Ectodermal cell (in vitro differentiated cells): ENCODE results near the gene CHST8.

Source experiments
- H3K27ac ChIP-seq: 2 replicates; pipeline ENCODE4 v1.7.0; 2013; ENCODE audit warnings: mild to moderate bottlenecking, low read depth, low read length; ENCODE audit not compliant: insufficient read depth, poor library complexity, severe bottlenecking
- H3K27me3 ChIP-seq: 2 replicates; pipeline ENCODE4 v1.7.0; 2013; ENCODE audit warnings: mild to moderate bottlenecking, low read length; ENCODE audit not compliant: insufficient read depth, control insufficient read depth, poor library complexity, severe bottlenecking
- H3K36me3 ChIP-seq: one replicate; pipeline ENCODE4 v1.7.0; 2013; ENCODE audit warnings: low read length; ENCODE audit not compliant: control insufficient read depth, insufficient read depth
- H3K4me1 ChIP-seq: one replicate; pipeline ENCODE4 v1.7.0; 2013; ENCODE audit warnings: low read length; ENCODE audit not compliant: control insufficient read depth, insufficient read depth
- H3K4me3 ChIP-seq: 2 replicates; pipeline ENCODE4 v1.7.0; 2013; ENCODE audit warnings: low read depth, low read length, control low read depth; ENCODE audit not compliant: insufficient read depth
- H3K9me3 ChIP-seq: 2 replicates; pipeline ENCODE4 v1.7.0; 2013; ENCODE audit warnings: mild to moderate bottlenecking, low read length, moderate library complexity; ENCODE audit not compliant: control insufficient read depth
- WGBS, 2 experiments: methylation state at CpG; one replicate each; pipeline ENCODE4 v1.1.7; 2013; ENCODE audit warnings: missing lambda C conversion rate in 2 of 2; 5-methylcytosine and 5-hydroxymethylcytosine counted together

Gene CHST8

DNA sequence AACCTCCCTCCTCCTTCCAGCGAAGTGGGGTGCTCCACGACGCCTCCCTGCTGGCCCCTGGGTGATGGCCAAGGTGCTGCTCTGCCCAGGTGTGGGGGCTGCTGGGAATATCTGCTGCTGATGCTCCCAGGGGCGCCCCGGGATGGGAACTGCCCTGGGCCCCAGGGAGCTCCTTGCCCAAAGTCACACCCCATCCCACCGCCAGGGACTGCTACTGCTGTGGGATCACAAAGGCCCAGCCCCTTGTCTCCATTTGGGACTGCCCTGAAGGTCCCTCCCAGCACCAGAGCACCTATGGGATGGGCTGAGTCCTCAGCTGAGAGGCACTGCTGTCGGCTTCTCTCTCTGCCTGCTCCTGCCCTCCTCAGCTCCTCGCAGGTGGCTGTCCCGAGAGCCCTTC, 19.0 kb downstream of the CHST8 start:
- H3K27ac ChIP-seq: no peak overlapping the region
- 89% methylated on average over 9 of the region's 9 CpGs for WGBS, 2 experiments
- no peaks in the 10 kb centered on the region for H3K27me3 ChIP-seq
- H3K9me3 ChIP-seq: no peaks in the 10 kb centered on the region
- no peaks in the 10 kb centered on the region for H3K36me3 ChIP-seq
- no peaks in the 10 kb centered on the region for H3K4me1 ChIP-seq
- H3K4me3 ChIP-seq: no peak overlapping the region

DNA sequence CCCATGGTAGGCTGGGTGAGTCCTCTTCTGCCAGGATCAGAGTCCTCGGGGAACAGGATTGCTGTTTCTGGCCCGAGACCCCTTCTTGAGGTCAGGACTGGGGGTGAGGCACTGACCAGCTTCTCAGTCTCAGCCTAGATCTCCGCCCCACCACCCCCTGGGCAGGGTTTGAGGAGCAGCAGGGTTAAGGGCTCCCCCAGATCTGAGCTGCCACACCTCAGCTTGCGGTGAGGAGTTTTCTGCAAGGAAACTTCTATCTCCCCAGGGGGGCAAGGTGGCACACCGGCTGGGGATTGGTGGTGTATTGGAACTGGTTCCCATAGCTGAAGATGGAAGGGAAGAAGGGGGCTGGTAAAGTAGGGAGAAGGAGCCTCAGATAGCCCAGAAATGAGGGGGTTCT, 19.5 kb downstream of the CHST8 start:
- H3K4me1 ChIP-seq: no peaks in the 10 kb centered on the region
- 84 to 94% methylated on average over 5 of the region's 5 CpGs for WGBS, 2 experiments
- no peak overlapping the region for H3K4me3 ChIP-seq
- H3K9me3 ChIP-seq: no peaks in the 10 kb centered on the region
- H3K27ac ChIP-seq: no peak overlapping the region
- no peaks in the 10 kb centered on the region for H3K27me3 ChIP-seq
- no peaks in the 10 kb centered on the region for H3K36me3 ChIP-seq

DNA sequence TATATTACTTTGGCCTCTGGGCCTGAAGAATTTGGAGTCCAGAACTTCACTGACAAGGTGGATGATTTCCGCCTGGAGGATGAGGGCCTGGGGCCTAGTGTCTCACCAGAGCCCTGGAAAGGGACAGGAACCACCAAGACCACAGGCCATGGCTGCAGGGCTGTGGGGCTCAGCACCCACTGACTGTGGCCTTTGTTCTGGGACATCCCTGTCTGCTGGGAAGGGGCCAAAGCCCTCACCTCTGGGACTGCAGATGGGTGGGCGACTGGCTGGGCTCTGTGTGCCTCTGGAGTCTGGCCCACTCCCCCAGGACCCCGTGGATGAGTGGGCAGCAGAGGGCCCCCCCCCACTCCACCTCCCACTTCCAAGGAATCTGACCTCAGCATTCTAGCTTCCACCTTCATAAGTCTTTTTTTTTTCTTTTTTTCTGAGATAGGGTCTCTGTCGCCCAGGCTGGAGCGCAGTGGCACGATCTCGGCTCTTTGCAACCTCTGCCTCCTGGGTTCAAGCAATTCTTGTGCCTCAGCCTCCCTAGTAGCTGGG, 20.3 kb downstream of the CHST8 start:
- 94 to 97% methylated on average over 7 of the region's 7 CpGs for WGBS, 2 experiments
- H3K27me3 ChIP-seq: no peaks in the 10 kb centered on the region
- H3K9me3 ChIP-seq: no peaks in the 10 kb centered on the region
- no peak overlapping the region for H3K4me3 ChIP-seq
- H3K4me1 ChIP-seq: no peaks in the 10 kb centered on the region
- no peak overlapping the region for H3K27ac ChIP-seq
- no peaks in the 10 kb centered on the region for H3K36me3 ChIP-seq

DNA sequence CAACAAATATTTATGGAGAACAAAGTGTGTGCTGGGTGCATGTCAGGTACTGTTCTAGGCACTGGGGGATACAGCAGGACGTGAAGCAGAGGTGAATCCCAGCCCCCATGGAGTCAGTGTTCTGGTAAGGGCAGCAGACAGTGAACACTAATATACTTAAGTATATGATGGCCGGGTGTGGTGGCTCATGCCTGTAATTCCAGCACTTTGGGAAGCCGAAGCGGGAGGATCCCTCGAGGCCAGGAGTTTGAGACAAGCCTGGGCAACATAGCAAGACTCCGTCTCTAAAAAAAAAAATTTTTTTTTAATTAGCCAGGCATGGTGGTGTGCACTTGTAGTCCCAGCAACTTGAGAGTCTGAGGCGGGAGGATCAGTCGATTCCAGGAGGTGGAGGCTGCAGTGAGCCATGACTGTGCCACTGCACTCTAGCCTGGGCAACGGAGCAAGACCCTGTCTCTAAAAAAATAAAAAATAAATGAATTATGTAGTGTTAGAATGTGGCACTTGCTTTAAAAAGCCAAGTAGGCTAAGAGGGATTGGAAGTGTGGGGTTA, 22.6 kb downstream of the CHST8 start:
- no peaks in the 10 kb centered on the region for H3K36me3 ChIP-seq
- H3K4me1 ChIP-seq: no peaks in the 10 kb centered on the region
- H3K27ac ChIP-seq: no peak overlapping the region
- no peak overlapping the region for H3K4me3 ChIP-seq
- no peaks in the 10 kb centered on the region for H3K27me3 ChIP-seq
- WGBS, 2 experiments: 92 to 94% methylated on average over 9 of the region's 9 CpGs
- no peaks in the 10 kb centered on the region for H3K9me3 ChIP-seq

DNA sequence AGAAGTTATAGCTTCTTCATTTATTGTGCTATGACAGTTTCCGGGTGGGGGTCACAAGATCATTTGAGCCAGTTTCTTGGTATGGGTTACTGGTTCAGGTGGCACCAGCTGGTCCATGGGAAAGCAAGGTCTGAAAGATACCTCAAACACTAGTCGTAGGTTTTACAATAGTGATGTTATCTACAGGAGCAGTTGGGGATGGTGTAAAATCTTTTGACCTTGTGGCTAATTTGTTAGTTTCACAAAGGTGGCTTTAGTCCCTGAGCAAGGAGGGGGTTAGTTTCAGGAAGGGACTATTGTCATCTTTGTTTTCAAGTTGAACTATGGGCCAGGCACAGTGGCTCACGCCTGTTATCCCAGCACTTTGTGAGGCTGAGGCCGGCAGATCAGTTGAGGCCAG, 24.6 kb downstream of the CHST8 start:
- Histone ChIP-seq H3K9me3 (no peaks in the 10 kb centered on the region), H3K4me1 (no peaks in the 10 kb centered on the region), H3K27ac (no peak overlapping the region), H3K4me3 (no peak overlapping the region), H3K36me3 (no peaks in the 10 kb centered on the region), H3K27me3 (no peaks in the 10 kb centered on the region)
- WGBS, 2 experiments: 91 to 93% methylated on average over 4 of the region's 4 CpGs

DNA sequence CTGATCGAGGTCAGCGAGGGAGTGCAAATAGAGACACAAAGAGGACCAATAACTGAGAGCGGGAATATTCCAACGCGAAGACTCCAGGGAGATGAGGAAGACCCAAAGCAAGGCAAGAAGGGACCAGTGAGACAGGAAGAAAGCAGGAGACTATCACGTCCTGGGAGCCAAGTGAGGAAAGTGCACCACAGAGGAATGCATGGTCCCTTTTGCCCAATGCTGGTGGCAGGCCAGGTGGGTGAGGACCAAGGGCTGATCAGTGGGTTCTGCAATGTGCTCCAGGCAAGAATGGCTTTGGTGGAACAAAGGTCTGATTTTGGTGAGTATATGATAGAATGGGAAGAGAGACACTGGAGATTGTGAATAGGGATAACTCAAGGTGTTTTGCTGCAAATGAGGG, 25.4 kb downstream of the CHST8 start:
- Histone ChIP-seq H3K4me3 (no peak overlapping the region), H3K27me3 (no peaks in the 10 kb centered on the region), H3K36me3 (no peaks in the 10 kb centered on the region), H3K9me3 (no peaks in the 10 kb centered on the region), H3K4me1 (no peaks in the 10 kb centered on the region), H3K27ac (no peak overlapping the region)
- 90 to 91% methylated on average over 6 of the region's 6 CpGs for WGBS, 2 experiments

- Histone ChIP-seq H3K9me3 (peaks cover 3% of the 10 kb centered on the region), H3K4me1 (no peaks in the 10 kb centered on the region), H3K27me3 (no peaks in the 10 kb centered on the region), H3K27ac (no peak overlapping the region), H3K4me3 (no peak overlapping the region), H3K36me3 (no peaks in the 10 kb centered on the region)
- 66 to 70% methylated on average over 4 of the region's 4 CpGs for WGBS, 2 experiments
Observed at GRCh38 chr19:33649627-33650305, 28.0 kb downstream of the CHST8 start.

- peaks cover 3% of the 10 kb centered on the region for H3K9me3 ChIP-seq
- no peak overlapping the region for H3K27ac ChIP-seq
- no peak overlapping the region for H3K4me3 ChIP-seq
- 88 to 89% methylated on average over 2 of the region's 2 CpGs for WGBS, 2 experiments
- no peaks in the 10 kb centered on the region for H3K4me1 ChIP-seq
- no peaks in the 10 kb centered on the region for H3K27me3 ChIP-seq
- no peaks in the 10 kb centered on the region for H3K36me3 ChIP-seq
Observed at GRCh38 chr19:33653684-33654083, 31.9 kb downstream of the CHST8 start.

DNA sequence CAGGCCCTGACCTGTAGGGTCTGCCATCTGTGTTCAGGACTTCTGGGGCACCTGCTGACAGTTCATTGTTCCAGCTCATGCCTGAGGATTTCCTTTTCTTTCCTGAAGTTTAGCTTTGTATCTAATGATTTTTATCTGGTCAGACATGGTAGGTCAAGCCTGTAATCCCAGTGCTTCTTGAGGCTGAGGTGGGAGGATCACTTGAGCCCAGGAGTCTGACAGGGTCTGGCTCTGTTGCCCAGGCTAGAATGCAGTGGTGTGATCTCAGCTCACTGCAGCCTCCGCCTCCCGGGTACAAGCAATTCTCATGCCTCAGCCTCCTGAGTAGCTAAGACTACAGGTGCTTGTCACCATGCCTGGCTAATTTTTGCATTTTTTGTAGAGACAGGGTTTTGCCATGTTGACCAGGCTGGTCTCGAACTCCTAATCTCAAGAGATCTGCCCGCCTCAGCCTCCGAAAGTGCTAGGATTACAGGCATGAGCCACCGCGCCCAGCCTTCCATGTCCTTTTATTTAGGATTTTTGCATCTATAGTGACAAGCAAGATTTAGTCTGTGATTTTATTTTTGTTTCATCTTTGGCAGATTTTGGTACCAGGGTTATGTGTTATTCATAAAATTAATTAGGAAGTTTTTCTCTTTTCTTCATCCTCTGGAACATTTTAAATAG, 33.2 kb downstream of the CHST8 start:
- Histone ChIP-seq H3K36me3 (no peaks in the 10 kb centered on the region), H3K4me3 (no peak overlapping the region), H3K9me3 (peaks cover 3% of the 10 kb centered on the region), H3K4me1 (no peaks in the 10 kb centered on the region), H3K27ac (no peak overlapping the region), H3K27me3 (no peaks in the 10 kb centered on the region)
- WGBS, 2 experiments: 81 to 84% methylated on average over 7 of the region's 7 CpGs

- Histone ChIP-seq H3K4me1 (no peaks in the 10 kb centered on the region), H3K27ac (no peak overlapping the region), H3K27me3 (no peaks in the 10 kb centered on the region), H3K9me3 (no peaks in the 10 kb centered on the region), H3K4me3 (no peak overlapping the region), H3K36me3 (no peaks in the 10 kb centered on the region)
- WGBS, 2 experiments: 93% methylated on average over 5 of the region's 5 CpGs
Observed at GRCh38 chr19:33659835-33660234, 38.1 kb downstream of the CHST8 start.
